Stimulated activated CD4-positive, alpha-beta T cell treated with anti-CD3 and anti-CD28 coated beads, Interleukin-12 subunit alpha, Interleukin-12 subunit beta, amount 100 ng/mL, for 24 hours (primary cell): Measurements from ENCODE around the gene BUD31.
"Not testable (repeated sequence)": the region's sequence is repeated elsewhere in the genome, so short reads cannot be mapped to it uniquely, and the experiment has no call there.

Experiments
- DNase-seq, 2 experiments: peaks; one replicate each; pipeline ENCODE4 v3.0.0-alpha.2; 2020; ENCODE audit warnings: low read depth in 2 of 2

The BUD31 gene

GRCh38 chr7:99431756-99432540, 23.2 kb downstream of the BUD31 start:
- DNase-seq: not testable (repeated sequence)

DNA sequence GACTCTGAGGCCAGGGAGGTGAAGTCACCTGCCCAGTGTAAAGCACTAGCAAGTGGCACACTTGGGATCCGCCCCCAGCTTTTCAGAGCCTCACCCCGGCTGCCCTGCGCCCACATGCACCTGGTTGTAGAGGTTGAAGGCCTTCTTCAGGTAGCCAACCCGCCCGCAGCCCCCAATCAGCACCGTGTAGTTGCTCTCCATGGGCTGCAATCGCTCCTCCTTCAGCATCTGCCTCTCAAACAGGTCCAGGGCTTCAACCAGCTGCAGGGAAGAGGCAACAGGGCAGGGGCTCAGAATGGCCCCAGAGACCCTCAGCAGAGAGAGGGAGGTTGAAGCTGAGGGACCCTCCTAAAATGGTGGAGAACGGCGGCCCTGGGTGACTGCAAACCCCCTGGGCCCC, 24.4 kb downstream of the BUD31 start:
- no peak for DNase-seq

- DNase-seq: no peak
Observed at GRCh38 chr7:99437946-99438572, 29.3 kb downstream of the BUD31 start.

GRCh38 chr7:99438573-99439480, 30.1 kb downstream of the BUD31 start, which contains the start of the genes CPSF4 and PTCD1:
Gene CPSF4, plus strand, starts transcription at chr7:99438943. Its CDS starts 140 bp downstream, at chr7:99439083.
Gene PTCD1, minus strand, starts transcription at chr7:99438798. Its CDS starts 3,556 bp downstream, at chr7:99435242.
- peak; percentile 90 for DNase-seq

DNA sequence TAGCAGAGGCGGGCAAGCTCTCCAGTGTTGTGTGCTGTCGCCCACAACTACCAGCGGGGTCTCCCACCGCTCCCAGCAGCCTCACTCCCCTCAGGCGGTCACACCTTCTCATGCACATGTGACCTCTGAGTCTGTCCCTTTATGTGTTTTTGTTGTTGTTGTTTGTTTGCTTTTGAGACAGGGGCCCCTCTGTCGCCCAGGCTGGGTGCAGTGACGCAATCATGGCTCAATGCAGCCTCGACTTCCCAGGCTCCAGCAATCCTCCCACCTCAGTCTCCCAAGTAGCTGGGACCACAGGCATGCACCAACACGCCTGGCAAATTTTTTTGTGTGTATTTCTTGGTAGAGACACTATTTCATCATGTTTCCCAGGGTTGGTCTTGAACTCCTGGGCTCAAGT, 31.4 kb downstream of the BUD31 start:
- no peak for DNase-seq

GRCh38 chr7:99446096-99446495, 37.3 kb downstream of the BUD31 start:
- DNase-seq: no peak

DNA sequence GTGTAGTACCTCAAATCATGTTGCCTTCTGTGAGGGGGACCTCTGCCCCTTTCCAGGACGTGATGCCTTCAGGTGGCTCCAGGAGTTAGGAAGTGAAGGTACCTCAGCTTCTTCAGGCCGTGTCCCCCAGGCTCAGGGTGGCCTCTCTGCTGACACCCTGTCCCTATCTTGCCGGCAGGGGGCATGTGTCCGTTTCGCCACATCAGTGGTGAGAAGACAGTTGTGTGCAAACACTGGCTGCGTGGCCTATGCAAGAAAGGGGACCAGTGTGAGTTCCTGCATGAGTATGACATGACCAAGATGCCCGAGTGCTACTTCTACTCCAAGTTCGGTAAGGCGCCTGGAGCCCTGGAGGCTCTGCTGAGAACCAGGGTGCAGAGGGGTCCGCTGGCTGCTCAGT, 39.2 kb downstream of the BUD31 start:
- DNase-seq: no peak

GRCh38 chr7:99448855-99449254, 40.1 kb downstream of the BUD31 start:
- no peak for DNase-seq

- no peak for DNase-seq
Observed at GRCh38 chr7:99449326-99449725, 40.6 kb downstream of the BUD31 start.

GRCh38 chr7:99451936-99452335, 43.2 kb downstream of the BUD31 start:
- no peak for DNase-seq

- DNase-seq: no peak
Observed at GRCh38 chr7:99452541-99452940, 43.8 kb downstream of the BUD31 start.

DNA sequence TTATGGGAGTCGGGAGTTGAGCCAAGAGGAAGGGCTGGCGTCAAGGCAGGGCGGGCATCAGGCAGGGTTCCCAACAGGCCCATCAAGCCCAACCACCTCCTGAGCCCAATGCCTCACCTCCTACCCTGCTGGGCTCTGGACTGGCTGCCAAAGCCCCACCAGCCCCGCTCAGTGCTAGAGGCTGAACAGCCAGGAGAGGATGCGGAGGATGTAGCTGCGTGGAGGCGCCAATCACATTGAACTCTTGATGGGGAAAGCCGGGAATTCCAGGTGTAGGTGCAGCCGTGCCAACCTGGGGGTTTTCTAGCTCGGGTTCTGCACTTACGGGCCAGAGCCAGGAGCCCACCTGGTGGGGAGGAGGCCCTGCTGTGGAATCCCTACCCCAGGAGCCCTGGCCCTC, 44.3 kb downstream of the BUD31 start:
- no peak for DNase-seq

GRCh38 chr7:99455874-99456273, 47.1 kb downstream of the BUD31 start:
- no peak for DNase-seq

DNA sequence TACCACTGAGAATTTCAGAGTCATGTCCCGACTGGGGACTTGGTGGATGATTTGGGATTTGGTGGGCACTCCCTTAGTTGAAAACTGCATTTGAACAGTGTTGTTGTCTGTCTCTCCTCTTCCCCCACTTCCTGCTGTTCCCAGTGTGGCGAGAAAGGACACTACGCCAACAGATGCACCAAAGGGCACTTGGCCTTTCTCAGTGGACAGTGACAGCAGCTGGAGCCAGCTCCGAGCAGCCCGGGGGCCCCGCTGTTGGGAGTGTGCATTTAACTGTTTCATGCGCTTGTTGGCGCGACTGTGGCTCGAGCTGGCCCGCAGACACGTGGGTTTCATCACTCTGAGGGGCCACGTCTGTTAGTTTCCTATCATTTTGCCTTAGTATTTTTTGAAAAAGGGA, 47.5 kb downstream of the BUD31 start:
- DNase-seq: no peak

DNA sequence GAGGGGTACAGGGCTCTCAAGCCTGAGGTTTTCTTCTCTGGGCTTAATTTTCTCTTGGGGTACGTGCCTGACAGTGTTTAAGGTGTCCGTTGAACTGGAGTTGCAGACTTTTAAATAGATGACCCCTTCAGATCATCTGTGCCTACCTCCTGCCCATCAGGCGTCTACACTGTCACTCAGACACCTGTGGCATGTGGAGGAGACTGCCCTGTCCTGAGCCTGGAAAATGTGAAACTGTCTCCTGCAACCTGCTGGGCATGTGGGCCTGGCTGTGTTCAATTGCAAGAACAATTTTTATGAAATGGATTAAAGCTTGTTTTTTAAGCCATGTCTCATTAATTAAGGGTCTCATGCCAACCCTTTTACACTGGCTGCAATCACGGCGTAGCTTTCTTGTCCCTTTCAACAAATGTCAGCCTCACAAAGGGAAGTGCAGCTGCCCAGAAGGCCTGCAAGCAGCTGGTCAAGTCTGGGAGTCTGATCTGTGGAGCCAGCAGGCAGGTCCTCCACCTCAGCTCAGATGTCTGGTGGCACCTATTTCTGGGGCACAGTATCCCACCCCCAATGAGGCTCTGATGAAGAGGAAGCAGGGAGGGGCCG, 48.4 kb downstream of the BUD31 start:
- DNase-seq: no peak

DNA sequence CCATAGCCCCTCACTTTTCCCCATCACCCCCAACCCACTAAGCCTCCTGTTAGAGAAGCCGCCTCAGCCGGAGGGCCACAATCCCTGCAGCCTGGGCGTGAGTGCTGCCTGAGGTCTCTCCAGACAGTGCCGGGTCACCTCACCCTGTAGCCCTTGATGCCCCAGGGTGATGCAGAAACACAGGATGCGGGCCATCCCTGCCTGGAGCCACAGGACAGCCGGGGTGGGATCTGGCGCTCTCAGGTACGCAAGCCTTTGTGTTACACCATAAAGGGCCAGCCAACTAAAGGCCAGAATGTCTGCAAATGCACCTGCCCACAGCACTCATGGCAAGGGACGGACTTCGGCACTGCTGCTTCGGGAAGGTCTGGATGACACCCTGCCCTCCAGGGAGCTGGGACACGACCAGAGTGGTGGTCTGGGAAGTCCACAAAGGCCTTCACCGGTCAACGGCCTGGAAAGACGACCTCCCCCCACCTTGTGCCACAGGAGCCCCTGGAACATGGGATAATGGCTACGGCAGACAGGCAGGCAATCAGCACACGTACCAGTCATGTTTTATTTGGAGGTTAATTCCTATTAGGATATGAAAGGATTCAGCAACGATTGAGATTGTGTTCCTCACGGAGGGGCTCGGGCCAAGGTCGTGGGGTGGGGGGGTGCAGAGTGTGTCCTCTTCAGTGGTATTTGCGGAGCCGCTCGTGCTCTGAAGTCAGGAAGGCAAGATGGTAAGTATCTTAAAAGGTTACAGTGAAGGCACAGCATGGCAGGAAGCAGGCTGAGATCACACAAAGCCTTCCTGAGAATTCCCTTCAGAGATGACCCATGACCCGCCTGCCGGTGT, 49.1 kb downstream of the BUD31 start:
- DNase-seq: no peak

DNA sequence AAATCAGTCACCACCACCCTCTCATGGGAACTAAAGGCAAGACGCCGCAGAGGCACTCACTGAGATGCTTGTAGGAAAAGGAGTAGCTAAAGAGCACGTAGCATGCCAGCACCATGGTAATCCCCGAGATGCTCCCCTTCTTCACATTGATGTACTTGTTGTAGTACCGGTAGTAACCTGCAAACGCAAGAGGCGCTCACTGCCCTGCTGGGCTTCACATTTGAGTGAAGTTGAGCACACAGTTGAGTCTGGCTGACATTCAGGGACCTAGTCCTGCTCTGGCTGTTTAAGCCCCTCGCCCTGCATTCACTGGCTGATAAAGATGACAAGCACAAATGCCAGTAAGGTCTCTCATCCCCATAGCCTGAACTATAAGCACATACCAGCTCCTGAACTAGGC, 50.3 kb downstream of the BUD31 start:
- DNase-seq: no peak

GRCh38 chr7:99460651-99461050, 51.9 kb downstream of the BUD31 start:
- no peak for DNase-seq

DNA sequence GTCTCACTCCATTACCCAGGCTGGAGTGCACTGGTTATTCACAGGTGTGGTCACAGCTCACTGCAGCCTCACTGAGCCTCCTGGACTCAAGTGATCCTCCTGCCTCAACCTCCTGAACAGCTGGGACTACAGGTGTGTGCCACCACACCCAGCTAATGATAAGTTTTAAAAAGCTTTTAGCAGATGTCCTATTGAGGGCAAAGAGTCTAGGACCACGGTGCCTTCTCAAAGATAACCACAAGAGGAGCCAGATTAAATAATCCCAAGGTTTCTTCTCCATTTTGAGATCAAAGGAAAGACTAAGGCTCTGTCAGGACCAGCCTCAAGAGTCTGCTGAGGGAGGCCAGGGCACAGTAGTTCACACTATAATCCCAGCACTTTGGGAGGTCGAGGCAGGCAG, 52.5 kb downstream of the BUD31 start:
- DNase-seq: no peak

DNA sequence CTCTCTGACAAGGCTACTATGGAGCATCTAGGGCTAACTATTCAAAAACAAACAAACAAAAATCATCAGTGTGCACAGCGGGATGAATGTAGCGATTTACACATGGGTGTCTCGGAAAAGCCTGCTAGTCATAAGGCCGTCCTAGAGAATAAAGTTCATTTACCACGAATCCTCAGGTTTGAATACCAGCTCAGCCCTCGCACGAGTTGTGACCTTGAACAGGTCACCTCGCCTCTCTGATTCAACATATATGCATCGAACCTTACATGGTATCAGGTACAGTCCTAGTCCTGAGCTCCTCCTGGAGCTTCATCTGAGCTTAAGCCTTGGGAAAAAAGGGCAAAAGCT, 56.6 kb downstream of the BUD31 start:
- no peak for DNase-seq

DNA sequence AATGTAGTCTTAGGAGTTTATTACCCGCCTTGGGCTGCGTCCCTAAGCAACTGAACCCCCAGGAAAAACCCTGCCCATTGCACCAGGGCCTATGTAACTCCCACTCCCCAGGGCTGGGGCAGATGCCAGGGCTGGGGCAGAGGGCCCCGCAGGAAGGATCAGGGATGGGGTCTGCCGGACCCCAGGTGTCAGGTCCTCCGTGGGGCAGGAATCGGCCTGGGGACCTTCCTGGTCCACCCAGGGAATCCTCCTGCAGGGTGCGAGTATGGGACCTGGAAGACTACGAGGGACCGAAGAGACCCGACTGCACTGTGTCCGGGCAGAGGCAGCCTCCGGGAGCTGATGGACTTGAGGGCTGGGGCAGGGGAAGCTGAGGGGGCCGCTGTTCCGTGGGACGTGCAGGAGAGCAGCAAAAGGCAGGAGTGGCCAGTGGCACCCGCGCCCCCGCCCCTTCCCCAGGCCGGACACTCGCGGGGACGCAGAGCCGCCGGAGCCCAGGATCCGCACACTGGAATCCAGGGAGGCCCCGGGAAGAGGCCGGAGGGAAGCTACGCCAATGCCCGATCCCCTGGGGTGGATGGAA, 59.7 kb downstream of the BUD31 start:
- DNase-seq: no peak
